H1 (cell line): Measurements from ENCODE around the gene PSME3. TPM values are rescaled to one million over a fixed set of nuclear protein-coding genes. Genes with fewer than 3 reads are reported as not detected.

Experiments
- CTCF ChIA-PET: fragments of 300-600 bp; sonication (Branson Sonifier 250); formaldehyde crosslinking; loops from one replicate; lab custom pipeline; 2021; ENCODE audit not compliant: partially characterized antibody; lab: Charles Lee
- POLR2A ChIA-PET: fragments of 300-600 bp; sonication (Branson Sonifier 250); formaldehyde crosslinking; loops from one replicate; lab custom pipeline; 2021; ENCODE audit warnings: inconsistent platforms; ENCODE audit not compliant: partially characterized antibody; lab: Charles Lee
- DNase-seq, 2 experiments: peaks; one replicate each; pipeline versions ENCODE4 v3.0.0 to v3.0.0-alpha.2; 2010 to 2022; ENCODE audit warnings: low spot score in 2 of 2, low read depth in 1 of 2, mixed read lengths in 1 of 2
- FAIRE-seq: peaks from 2 replicates; lab custom pipeline; 2011; peaks lifted over from hg19 to GRCh38; lab: Jason Lieb, UNC
- H2AFZ ChIP-seq: 2 replicates; pipeline ENCODE4 v1.8.1; 2012; ENCODE audit warnings: low read length, inconsistent platforms
- H2AK5ac ChIP-seq: 2 replicates; pipeline ENCODE4 v1.6.1; 2013; ENCODE audit warnings: low read depth, low read length
- H2BK120ac ChIP-seq: replicated peaks from 2 replicates; pipeline ENCODE3; 2013; ENCODE audit warnings: low read depth, low read length, inconsistent platforms
- H2BK12ac ChIP-seq: 2 replicates; pipeline ENCODE4 v1.6.1; 2013; ENCODE audit warnings: low read depth, low read length
- H2BK15ac ChIP-seq: 2 replicates; pipeline ENCODE4 v1.6.1; 2013; ENCODE audit warnings: low read length
- H2BK20ac ChIP-seq: 2 replicates; pipeline ENCODE4 v1.6.1; 2013; ENCODE audit warnings: low read length
- H2BK5ac ChIP-seq: 2 replicates; pipeline ENCODE4 v1.6.1; 2013; ENCODE audit warnings: low read depth, low read length
- H3K14ac ChIP-seq: 2 replicates; pipeline ENCODE4 v1.6.1; 2013; ENCODE audit warnings: inconsistent platforms; ENCODE audit not compliant: insufficient read length
- H3K18ac ChIP-seq: 2 replicates; pipeline ENCODE4 v1.6.1; 2013; ENCODE audit warnings: low read length; ENCODE audit errors: extremely low read depth
- H3K23ac ChIP-seq: 2 replicates; pipeline ENCODE4 v1.6.1; 2013; ENCODE audit warnings: inconsistent platforms; ENCODE audit not compliant: insufficient read length
- H3K23me2 ChIP-seq: 2 replicates; pipeline ENCODE4 v1.6.1; 2013; ENCODE audit warnings: low read depth, low read length
- H3K27ac ChIP-seq: 2 replicates; pipeline ENCODE4 v1.6.1; 2011; ENCODE audit warnings: low read depth, low read length, inconsistent platforms
- H3K27me3 ChIP-seq, 4 experiments: replicated peaks in 1 of 4; 1 replicate in 1 of 4; 2 replicates in 3 of 4; pipeline versions ENCODE4 v1.6.1 to v1.8.1; 2011 to 2013; ENCODE audit warnings: low read length in 3 of 4, mild to moderate bottlenecking in 3 of 4, inconsistent platforms in 2 of 4, mixed read lengths in 2 of 4, moderate library complexity in 1 of 4; ENCODE audit not compliant: control insufficient read depth in 3 of 4, insufficient read depth in 3 of 4; ENCODE audit errors: extremely low read depth in 1 of 4
- H3K36me3 ChIP-seq, 4 experiments: 2 replicates each; pipeline versions ENCODE4 v1.6.1 to v1.8.1; 2011 to 2013; ENCODE audit warnings: mild to moderate bottlenecking in 4 of 4, low read length in 3 of 4, moderate library complexity in 2 of 4, control low read depth in 1 of 4, inconsistent platforms in 1 of 4; ENCODE audit not compliant: insufficient read depth in 4 of 4, control insufficient read depth in 2 of 4
- H3K4ac ChIP-seq: replicated peaks from 2 replicates; pipeline ENCODE3; 2013; ENCODE audit warnings: low read length, low read depth, mixed read lengths, inconsistent platforms; ENCODE audit not compliant: insufficient read length
- H3K4me1 ChIP-seq, 4 experiments: replicated peaks in 1 of 4; 1 replicate in 1 of 4; 2 replicates in 3 of 4; pipeline versions ENCODE4 v1.6.1 to v1.8.1; 2011 to 2013; ENCODE audit warnings: low read length in 3 of 4, inconsistent platforms in 2 of 4, mixed read lengths in 1 of 4; ENCODE audit not compliant: insufficient read depth in 4 of 4, control insufficient read depth in 3 of 4
- H3K4me2 ChIP-seq, 2 experiments: 2 replicates each; pipeline versions ENCODE4 v1.6.1 to v1.8.1; 2011 to 2013; ENCODE audit warnings: low read depth in 2 of 2, low read length in 2 of 2, control low read depth in 1 of 2, inconsistent platforms in 1 of 2, mild to moderate bottlenecking in 1 of 2; ENCODE audit not compliant: insufficient read depth in 1 of 2
- H3K4me3 ChIP-seq, 4 experiments: fragments of 200-600, 300-600 bp in 1 of 4; sonication (generic), shearing (Covaris generic), sonication (Bioruptor Twin) in 1 of 4; 2 replicates each; pipeline versions ENCODE4 v1.5.1 to v1.8.1; 2011 to 2016; ENCODE audit warnings: low read length in 4 of 4, low read depth in 3 of 4, control low read depth in 2 of 4, inconsistent platforms in 2 of 4, mild to moderate bottlenecking in 2 of 4, mixed read lengths in 1 of 4, moderate library complexity in 1 of 4; ENCODE audit not compliant: insufficient read depth in 2 of 4; ENCODE audit errors: extremely low read depth in 1 of 4
- H3K56ac ChIP-seq: replicated peaks from 2 replicates; pipeline ENCODE3; 2013; ENCODE audit warnings: low read depth, mild to moderate bottlenecking, mixed read lengths, low read length, inconsistent platforms; ENCODE audit not compliant: insufficient read length
- H3K79me1 ChIP-seq: 2 replicates; pipeline ENCODE4 v1.6.1; 2013; ENCODE audit warnings: low read depth, low read length, control low read depth
- H3K79me2 ChIP-seq, 2 experiments: 2 replicates each; pipeline versions ENCODE4 v1.6.1 to v1.8.1; 2012 to 2013; ENCODE audit warnings: low read length in 2 of 2, mild to moderate bottlenecking in 2 of 2, inconsistent platforms in 1 of 2; ENCODE audit not compliant: insufficient read depth in 2 of 2, control insufficient read depth in 1 of 2
- H3K9ac ChIP-seq, 4 experiments: replicated peaks in 1 of 4; 1 replicate in 1 of 4; 2 replicates in 3 of 4; pipeline versions ENCODE4 v1.6.1 to v1.8.1; 2011 to 2013; ENCODE audit warnings: low read depth in 3 of 4, low read length in 3 of 4, control low read depth in 2 of 4, mild to moderate bottlenecking in 2 of 4, moderate library complexity in 2 of 4, inconsistent platforms in 1 of 4; ENCODE audit errors: extremely low read depth in 1 of 4
- H3K9me3 ChIP-seq, 2 experiments: 2 replicates each; pipeline versions ENCODE4 v1.6.1 to v1.8.1; 2012 to 2013; ENCODE audit warnings: mild to moderate bottlenecking in 2 of 2, moderate library complexity in 2 of 2, control low read depth in 1 of 2, inconsistent platforms in 1 of 2, low read depth in 1 of 2, low read length in 1 of 2, mixed read lengths in 1 of 2; ENCODE audit not compliant: insufficient read depth in 2 of 2
- H4K20me1 ChIP-seq, 2 experiments: replicated peaks in 1 of 2; 2 replicates each; pipeline versions ENCODE3 to v1.8.1; 2011 to 2013; ENCODE audit warnings: inconsistent platforms in 2 of 2, low read length in 2 of 2, mild to moderate bottlenecking in 1 of 2; ENCODE audit not compliant: insufficient read depth in 2 of 2, control insufficient read depth in 1 of 2
- H4K5ac ChIP-seq: 2 replicates; pipeline ENCODE4 v1.6.1; 2013; ENCODE audit warnings: low read length, low read depth, mixed read lengths, inconsistent platforms; ENCODE audit not compliant: insufficient read length
- H4K8ac ChIP-seq: 2 replicates; pipeline ENCODE4 v1.8.0; 2013; ENCODE audit warnings: mild to moderate bottlenecking, moderate library complexity, low read length, inconsistent platforms; ENCODE audit not compliant: insufficient read depth; ENCODE audit errors: extremely low read depth
- H4K91ac ChIP-seq: replicated peaks from 2 replicates; pipeline ENCODE3; 2013; ENCODE audit warnings: low read length, mixed read lengths, inconsistent platforms; ENCODE audit not compliant: insufficient read length
- CREB1 ChIP-seq: IDR thresholded peaks from 2 replicates; pipeline ENCODE4 v1.6.1; 2012; ENCODE audit warnings: inconsistent platforms
- EZH2 ChIP-seq: fragments of 200-600 bp; sonication (generic); IDR thresholded peaks from 2 replicates; pipeline ENCODE4 v1.7.1; 2012; ENCODE audit warnings: low read depth, mild to moderate bottlenecking, moderate library complexity, low read length, inconsistent platforms; ENCODE audit not compliant: severe bottlenecking
- TCF12 ChIP-seq: IDR thresholded peaks from 2 replicates; pipeline ENCODE4 v1.6.1; 2011; ENCODE audit warnings: low read depth, mild to moderate bottlenecking, low read length
- WGBS, 2 experiments: shearing (Covaris generic) in 1 of 2; methylation state at CpG; one replicate each; pipeline versions ENCODE4 v1.1.6 to v1.1.7; 2013 to 2015; ENCODE audit warnings: low lambda C conversion rate in 2 of 2, mixed read lengths in 2 of 2, inconsistent platforms in 1 of 2, low coverage in 1 of 2, missing lambda C conversion rate in 1 of 2; ENCODE audit not compliant: insufficient replicate concordance in 2 of 2, insufficient coverage in 1 of 2, insufficient read length in 1 of 2; ENCODE audit errors: extremely low coverage in 1 of 2, missing lambda C conversion rate in 1 of 2; 5-methylcytosine and 5-hydroxymethylcytosine counted together
- polyA plus RNA-seq, 7 experiments: library from polyadenylated mRNA; depleted of rRNA in 3 of 7; stranded (reverse) in 5 of 7; unstranded in 2 of 7; fragments of >200 nt in 5 of 7; fragments of 200-250 nt in 2 of 7; gene quantifications; 1 replicate in 5 of 7; 2 replicates in 1 of 7; 4 replicates in 1 of 7; pipeline versions ENCODE4 v1.2.1 to v1.2.3, GENCODE V29; 2011 to 2013; ENCODE audit warnings: missing spikeins in 2 of 7, mixed read lengths in 2 of 7
- total RNA-seq: library from RNA; stranded (reverse); fragmentation: NEBNext Ultra II Directional; extraction: Animal tissue kit (Norgen Biotek cat#: 25700); gene quantifications from 2 replicates; pipeline ENCODE4 v1.2.1, GENCODE V29; 2021

Gene PSME3
- total and polyA plus RNA-seq, 2 of the 8 experiments (the other 6 are each of a cell fraction or from before 2014, with no cell fraction given): 149 to 224 TPM

DNA sequence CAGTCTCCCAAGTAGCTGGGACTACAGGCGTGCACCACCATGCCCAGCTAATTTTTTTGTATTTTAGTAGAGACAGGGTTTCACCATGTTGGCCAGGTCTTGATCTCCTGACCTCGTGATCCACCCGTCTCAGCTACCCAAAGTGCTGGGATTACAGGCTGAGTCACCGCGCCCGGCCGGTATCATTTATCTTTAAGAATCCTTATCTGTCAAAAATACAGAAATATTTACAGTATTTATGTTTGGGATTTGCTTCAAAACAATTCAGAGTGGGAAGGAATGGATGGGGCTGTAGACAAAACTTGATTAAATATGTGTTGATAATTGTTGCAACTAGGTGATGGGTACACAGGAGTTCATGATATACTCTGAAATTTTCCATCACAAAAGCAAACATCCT, 12.0 kb upstream of the PSME3 start:
- H2BK5ac ChIP-seq: no peak overlapping the region
- no peak overlapping the region for H3K18ac ChIP-seq
- H3K9me3 ChIP-seq: no peaks in the 10 kb centered on the region
- no peaks in the 10 kb centered on the region; a peak in 1 of 7 replicates for H3K4me1 ChIP-seq
- H4K91ac ChIP-seq: no peak overlapping the region
- H2AK5ac ChIP-seq: no peak overlapping the region
- H3K4ac ChIP-seq: no peak overlapping the region
- TF ChIP-seq CREB1 (no peak), EZH2 (no peak), TCF12 (no peak)
- H2BK120ac ChIP-seq: no peak overlapping the region
- H4K5ac ChIP-seq: no peak overlapping the region
- WGBS, 2 experiments: 96% methylated on average over 7 of the region's 7 CpGs; no CpG with 5 or more reads in 1 of the 2 experiments
- no peak overlapping the region for H2AFZ ChIP-seq
- H2BK15ac ChIP-seq: no peak overlapping the region
- peaks cover 5 to 34% (median 25%) of the 10 kb centered on the region in 4 experiments for H3K36me3 ChIP-seq
- FAIRE-seq (no peak), DNase-seq (no peak)
- no peak overlapping the region for H3K4me2 ChIP-seq
- no peak overlapping the region for H2BK12ac ChIP-seq
- H3K27me3 ChIP-seq: no peaks in the 10 kb centered on the region
- ChIA-PET POLR2A (interaction anchor here (1.2 to 6.1 kb wide), 2 partner anchors 14 to 48 kb away, joined by 3 to 69 read pairs; partner anchors contain the start of genes PSME3 and VPS25), CTCF (interaction anchor here (0.5 to 6.8 kb wide), 12 partner anchors 11 to 222 kb away, joined by 3 to 45 read pairs (median 5); partner anchors contain the start of genes AOC3, PSME3 and RPL27)
- H3K27ac ChIP-seq: no peak overlapping the region
- H2BK20ac ChIP-seq: no peak overlapping the region
- no peak overlapping the region for H3K14ac ChIP-seq
- no peak overlapping the region for H3K4me3 ChIP-seq
- peaks cover 0 to 8% of the 10 kb centered on the region in 2 experiments; a peak in 2 of 4 replicates for H3K79me2 ChIP-seq
- peaks cover 4% of the 10 kb centered on the region for H3K23me2 ChIP-seq
- no peak overlapping the region for H3K56ac ChIP-seq
- H3K9ac ChIP-seq: no peak overlapping the region
- H3K79me1 ChIP-seq: peaks cover 5% of the 10 kb centered on the region; the same call in 1 of the 2 replicates
- H3K23ac ChIP-seq: no peak overlapping the region
- no peak overlapping the region for H4K8ac ChIP-seq
- H4K20me1 ChIP-seq: no peaks in the 10 kb centered on the region
